Mesothelial cell of epicardium (in vitro differentiated cells): ENCODE data around the gene TANGO6. TPM values are rescaled to one million over a fixed set of nuclear protein-coding genes. Genes with fewer than 3 reads are reported as not detected.

Experiments
- DNase-seq, 2 experiments: peaks; one replicate each; pipeline ENCODE4 v3.0.0; 2021; ENCODE audit warnings: low spot score in 2 of 2; ENCODE audit not compliant: unreplicated experiment in 2 of 2
- H3K27ac Mint-ChIP-seq: 2 replicates; pipeline ENCODE4 v1.8.0; 2021; ENCODE audit warnings: mixed read lengths
- H3K27me3 Mint-ChIP-seq: 2 replicates; pipeline ENCODE4 v1.8.0; 2021; ENCODE audit warnings: low read depth, mixed read lengths
- H3K36me3 Mint-ChIP-seq: 2 replicates; pipeline ENCODE4 v1.8.0; 2021; ENCODE audit warnings: mixed read lengths
- H3K4me1 Mint-ChIP-seq: 2 replicates; pipeline ENCODE4 v1.8.0; 2021; ENCODE audit warnings: mixed read lengths
- H3K4me3 Mint-ChIP-seq: 2 replicates; pipeline ENCODE4 v1.8.0; 2021; ENCODE audit warnings: mild to moderate bottlenecking, moderate library complexity, mixed read lengths
- H3K9me3 Mint-ChIP-seq: 2 replicates; pipeline ENCODE4 v1.8.0; 2021; ENCODE audit warnings: mixed read lengths
- CTCF ChIP-seq: fragments of 200-600 bp; sonication (generic); IDR thresholded peaks from one replicate; pipeline ENCODE4 v1.5.0; 2021; ENCODE audit warnings: antibody characterized with exemption; ENCODE audit not compliant: unreplicated experiment
- total RNA-seq: library from RNA; stranded (reverse); gene quantifications from 3 replicates; pipeline ENCODE4 v1.2.1, GENCODE V29; 2021

TANGO6 gene
- total RNA-seq, 1 donor from 2014 or later, result 12.8 TPM

GRCh38 chr16:68860978-68861892 is 17.9 kb downstream of the TANGO6 start:
- Mint-ChIP-seq H3K36me3 (peaks cover 4% of the 10 kb centered on the region), H3K27me3 (no peaks in the 10 kb centered on the region), H3K4me1 (no peaks in the 10 kb centered on the region), H3K9me3 (peaks cover 4% of the 10 kb centered on the region), H3K27ac (no peak overlapping the region), H3K4me3 (no peak overlapping the region)
- DNase-seq, result no peak
- TF ChIP-seq CTCF, result no peak

DNA sequence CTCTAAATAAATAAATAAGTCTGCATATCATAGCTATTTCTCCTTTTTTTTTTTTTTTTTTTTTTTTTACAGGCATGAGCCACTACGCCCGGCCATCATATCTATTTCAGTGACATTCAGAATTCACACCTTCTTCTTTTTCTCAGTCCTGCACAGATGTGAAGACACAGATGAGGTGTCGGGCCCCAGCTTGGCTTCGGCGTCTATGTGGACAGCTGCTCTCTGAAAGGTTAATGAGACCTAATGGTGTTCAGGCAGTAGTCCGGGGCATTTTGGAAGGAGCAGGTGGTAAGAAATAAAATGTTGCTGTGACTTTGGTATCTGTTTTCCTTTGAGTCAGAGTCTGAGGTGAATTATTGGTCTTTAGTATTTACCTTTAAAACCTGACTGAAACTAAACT is 23.6 kb downstream of the TANGO6 start:
- peaks cover 9% of the 10 kb centered on the region for H3K36me3 Mint-ChIP-seq

GRCh38 chr16:68869492-68870088 is 26.3 kb downstream of the TANGO6 start:
- Mint-ChIP-seq H3K27me3 (no peaks in the 10 kb centered on the region), H3K36me3 (peaks cover 13% of the 10 kb centered on the region), H3K9me3 (peaks cover 4% of the 10 kb centered on the region), H3K4me1 (no peaks in the 10 kb centered on the region), H3K27ac (no peak overlapping the region), H3K4me3 (no peak overlapping the region)
- no peak for DNase-seq
- no peak for TF ChIP-seq CTCF

More for the DNA sequence above, 23.6 kb downstream of the TANGO6 start:
- H3K27me3 Mint-ChIP-seq, result no peaks in the 10 kb centered on the region
- no peak overlapping the region for H3K27ac Mint-ChIP-seq
- no peaks in the 10 kb centered on the region for H3K4me1 Mint-ChIP-seq
- peaks cover 4% of the 10 kb centered on the region for H3K9me3 Mint-ChIP-seq
- no peak for DNase-seq
- no peak for TF ChIP-seq CTCF
- H3K4me3 Mint-ChIP-seq, result no peak overlapping the region

DNA sequence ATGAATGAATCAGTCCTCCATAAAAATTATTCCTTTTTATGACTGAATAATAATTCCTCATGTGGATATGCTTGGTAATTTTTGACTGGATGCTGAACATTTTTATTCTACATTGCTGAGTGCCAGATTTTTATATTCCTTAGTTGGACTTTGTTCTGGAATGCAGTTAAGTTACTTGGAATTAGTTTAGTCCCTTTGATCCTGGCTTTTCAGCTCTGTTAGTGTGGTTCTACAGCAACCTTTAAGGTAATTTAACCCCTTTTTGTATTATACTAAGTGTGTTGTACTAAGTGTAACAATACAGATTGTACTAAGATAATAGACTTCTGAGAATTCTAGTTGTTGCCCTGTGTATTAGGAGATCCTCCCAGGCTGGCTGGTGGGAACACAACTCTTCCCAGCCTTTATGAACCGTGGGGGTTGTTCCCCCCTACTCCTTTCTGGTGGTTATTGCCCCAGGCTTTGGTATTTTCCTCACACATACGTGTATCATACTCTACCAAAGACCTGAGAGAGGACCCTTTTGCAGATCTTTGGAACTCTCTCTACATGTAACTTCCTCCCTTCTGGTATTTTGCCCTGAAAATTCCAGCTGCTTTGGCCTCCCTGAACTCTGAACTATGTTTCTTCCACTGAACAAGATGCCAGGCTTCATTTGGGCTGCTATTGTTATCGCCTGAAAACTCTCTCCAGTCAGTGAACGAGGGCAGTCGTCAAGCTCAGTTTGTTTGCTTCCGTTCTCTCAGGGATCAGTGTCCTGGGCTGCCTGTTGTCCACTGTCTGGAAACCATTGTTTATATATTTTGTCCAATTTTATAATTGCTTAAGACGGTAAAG is 30.5 kb downstream of the TANGO6 start:
- peaks cover 4% of the 10 kb centered on the region for H3K9me3 Mint-ChIP-seq
- H3K36me3 Mint-ChIP-seq, result peaks cover 24% of the 10 kb centered on the region
- no peak overlapping the region for H3K4me3 Mint-ChIP-seq
- no peak for DNase-seq
- H3K27me3 Mint-ChIP-seq, result no peaks in the 10 kb centered on the region
- no peaks in the 10 kb centered on the region for H3K4me1 Mint-ChIP-seq
- H3K27ac Mint-ChIP-seq, result no peak overlapping the region
- TF ChIP-seq CTCF, result no peak

- no peaks in the 10 kb centered on the region for H3K27me3 Mint-ChIP-seq
- H3K9me3 Mint-ChIP-seq, result peaks cover 4% of the 10 kb centered on the region
- H3K4me3 Mint-ChIP-seq, result no peak overlapping the region
- DNase-seq, result no peak
- no peak for TF ChIP-seq CTCF
- H3K27ac Mint-ChIP-seq, result no peak overlapping the region
- no peaks in the 10 kb centered on the region for H3K4me1 Mint-ChIP-seq
- H3K36me3 Mint-ChIP-seq, result peaks cover 23% of the 10 kb centered on the region
Measured at GRCh38 chr16:68875871-68876270, 32.5 kb downstream of the TANGO6 start.
